Testis (tissue), 3 donors: ENCODE results near the gene TECPR2. TPM values are rescaled to one million over a fixed set of nuclear protein-coding genes. Genes with fewer than 3 reads are reported as not detected.

Experiments
- DNase-seq: peaks from one replicate; pipeline ENCODE4 v3.0.0-alpha.2; 2019
- H3K27ac ChIP-seq, 2 donors: fragments of 200-600 bp; sonication (generic); one replicate each; pipeline ENCODE4 v1.5.1; 2019
- H3K27me3 ChIP-seq: fragments of 200-600 bp; sonication (generic); one replicate; pipeline ENCODE4 v1.5.1; 2019
- H3K36me3 ChIP-seq: fragments of 200-600 bp; sonication (generic); one replicate; pipeline ENCODE4 v1.5.1; 2017; ENCODE audit warnings: low read depth; ENCODE audit errors: missing control alignments
- H3K4me1 ChIP-seq: fragments of 200-600 bp; sonication (generic); one replicate; pipeline ENCODE4 v1.5.1; 2019
- H3K4me3 ChIP-seq, 2 donors: fragments of 200-600 bp; sonication (generic); one replicate each; pipeline ENCODE4 v1.5.1; 2017 to 2019
- H3K9me3 ChIP-seq: fragments of 200-600 bp; sonication (generic); one replicate; pipeline ENCODE4 v1.5.1; 2017
- CTCF ChIP-seq, 3 experiments: fragments of 450-650 bp in 2 of 3; fragments of 200-600 bp in 1 of 3; sonication (generic) in 1 of 3; IDR thresholded peaks; one replicate each; pipeline ENCODE4 v1.5.1; 2016 to 2019; ENCODE audit warnings: antibody characterized with exemption in 3 of 3, mild to moderate bottlenecking in 2 of 3, moderate library complexity in 1 of 3
- POLR2A ChIP-seq: fragments of 450-650 bp; IDR thresholded peaks from one replicate; pipeline ENCODE4 v1.6.1; 2017; ENCODE audit warnings: antibody characterized with exemption, mild to moderate bottlenecking, moderate library complexity
- WGBS, 2 donors: methylation state at CpG; one replicate each; pipeline ENCODE4 v1.1.5; 2018; 5-methylcytosine and 5-hydroxymethylcytosine counted together
- intact Hi-C: fragments of 100-400 bp; cut with DNase I; formaldehyde crosslinking; loops from one replicate; pipeline ENCODE4 v1.15.1; 2023; ENCODE audit warnings: low total_unique reads
- polyA plus RNA-seq: library from polyadenylated mRNA; stranded (reverse); fragments of 350-450 nt; fragmentation: Illumina TruSeq; extraction: RNeasy Lipid Tissue Mini Kit (QIAGEN cat#74804); gene quantifications from one replicate; pipeline ENCODE4 v1.2.3, GENCODE V29; 2014; ENCODE audit warnings: low read depth, low replicate concordance; ENCODE audit not compliant: insufficient read depth
- total RNA-seq, 2 donors: library from RNA; depleted of rRNA; stranded (reverse); fragments of >200 nt; gene quantifications; one replicate each; pipeline ENCODE4 v1.2.3, GENCODE V29; 2016

Gene TECPR2
- total and polyA plus RNA-seq, 3 donors from 2014 or later: 43.4 to 65.9 (median 43.6) TPM

GRCh38 chr14:102525929-102526497 is 163.3 kb downstream of the TECPR2 start:
- DNase-seq: no peak
- Histone ChIP-seq H3K4me1 (peaks cover 5% of the 10 kb centered on the region), H3K4me3 (no peak overlapping the region), H3K36me3 (no peaks in the 10 kb centered on the region), H3K9me3 (no peaks in the 10 kb centered on the region), H3K27ac (no peak overlapping the region), H3K27me3 (no peaks in the 10 kb centered on the region)
- no peak for TF ChIP-seq CTCF (IDR thresholded peaks at IDR 0.05)
- TF ChIP-seq POLR2A: no peak
- intact Hi-C loops: no loop called here
- WGBS, 2 donors: 77 to 82% methylated on average over 12 of the region's 12 CpGs

- TF ChIP-seq CTCF (IDR thresholded peaks at IDR 0.05) (no peak), POLR2A (no peak)
- Histone ChIP-seq H3K4me3 (no peak overlapping the region), H3K27ac (no peak overlapping the region), H3K27me3 (no peaks in the 10 kb centered on the region), H3K4me1 (peaks cover 5% of the 10 kb centered on the region), H3K9me3 (no peaks in the 10 kb centered on the region), H3K36me3 (no peaks in the 10 kb centered on the region)
- 86% methylated on average over 11 of the region's 11 CpGs for WGBS, 2 donors
- intact Hi-C loops: no loop called here
- DNase-seq: no peak
Measured at GRCh38 chr14:102528431-102529170, 165.9 kb downstream of the TECPR2 start.

- Histone ChIP-seq H3K36me3 (no peaks in the 10 kb centered on the region), H3K27ac (no peak overlapping the region), H3K27me3 (no peaks in the 10 kb centered on the region), H3K4me1 (no peaks in the 10 kb centered on the region), H3K9me3 (no peaks in the 10 kb centered on the region), H3K4me3 (no peak overlapping the region)
- TF ChIP-seq CTCF (IDR thresholded peaks at IDR 0.05) (no peak), POLR2A (no peak)
- intact Hi-C loops: no loop called here
- 64 to 72% methylated on average over 13 of the region's 13 CpGs for WGBS, 2 donors
- no peak for DNase-seq
Measured at GRCh38 chr14:102530828-102531478, 168.2 kb downstream of the TECPR2 start.

- 74 to 82% methylated on average over 3 of the region's 3 CpGs for WGBS, 2 donors
- intact Hi-C loops: no loop called here
Measured at GRCh38 chr14:102532204-102532658, 169.5 kb downstream of the TECPR2 start.

More at GRCh38 chr14:102532204-102532658, 169.5 kb downstream of the TECPR2 start:
- no peaks in the 10 kb centered on the region for H3K27me3 ChIP-seq
- H3K9me3 ChIP-seq: no peaks in the 10 kb centered on the region
- H3K4me1 ChIP-seq: no peaks in the 10 kb centered on the region
- no peaks in the 10 kb centered on the region for H3K36me3 ChIP-seq
- TF ChIP-seq POLR2A: no peak
- no peak for TF ChIP-seq CTCF (IDR thresholded peaks at IDR 0.05)
- H3K27ac ChIP-seq: no peak overlapping the region
- DNase-seq: no peak
- H3K4me3 ChIP-seq: no peak overlapping the region
